Calu3 (cell line): Measurements from ENCODE around the gene CNNM2. TPM values are rescaled to one million over a fixed set of nuclear protein-coding genes. Genes with fewer than 3 reads are reported as not detected.
"Not testable (repeated sequence)": the region's sequence is repeated elsewhere in the genome, so short reads cannot be mapped to it uniquely, and the experiment has no call there.

Experiments
- BruUV-seq: library from RNA; stranded (reverse); fragments of 400-500 nt; replicated peaks from 2 replicates; lab custom pipeline; 2021; lab: Mats Ljungman, UMichigan
- CTCF ChIA-PET: fragments of 300-600 bp; sonication (Branson Sonifier 250); formaldehyde crosslinking; loops from one replicate; lab custom pipeline; 2022; ENCODE audit warnings: antibody characterized with exemption; lab: Charles Lee
- DNase-seq: peaks from one replicate; pipeline ENCODE4 v3.0.0; 2022
- H3K27ac Mint-ChIP-seq: one replicate; pipeline ENCODE4 v1.8.0; 2022; ENCODE audit warnings: mixed read lengths; ENCODE audit not compliant: unreplicated experiment
- H3K27me3 Mint-ChIP-seq: one replicate; pipeline ENCODE4 v1.8.0; 2022; ENCODE audit warnings: mixed read lengths; ENCODE audit not compliant: unreplicated experiment
- H3K36me3 Mint-ChIP-seq: one replicate; pipeline ENCODE4 v1.8.0; 2022; ENCODE audit warnings: mild to moderate bottlenecking, moderate library complexity, mixed read lengths; ENCODE audit not compliant: insufficient read depth, unreplicated experiment
- H3K4me1 Mint-ChIP-seq: one replicate; pipeline ENCODE4 v1.8.0; 2022; ENCODE audit warnings: mild to moderate bottlenecking, low read depth, mixed read lengths; ENCODE audit not compliant: unreplicated experiment
- H3K4me3 Mint-ChIP-seq: one replicate; pipeline ENCODE4 v1.8.0; 2022; ENCODE audit warnings: mild to moderate bottlenecking, low read depth, moderate library complexity, mixed read lengths; ENCODE audit not compliant: unreplicated experiment
- H3K9me3 Mint-ChIP-seq: one replicate; pipeline ENCODE4 v1.8.0; 2022; ENCODE audit warnings: low read depth, mixed read lengths; ENCODE audit not compliant: unreplicated experiment
- intact Hi-C: fragments of 100-400 bp; cut with micrococcal nuclease; formaldehyde crosslinking; loops from one replicate; pipeline ENCODE4 v1.10.0; 2022; ENCODE audit not compliant: unreplicated experiment
- total RNA-seq: library from RNA; stranded (reverse); gene quantifications from 2 replicates; pipeline ENCODE4 v1.2.3, GENCODE V29; 2022
- TF ChIP-seq, protein P1 (sequence below): fragments of 200-600 bp; IDR thresholded peaks from one replicate; pipeline ENCODE4 v1.8.0; 2022; ENCODE audit warnings: antibody characterized with exemption; ENCODE audit not compliant: unreplicated experiment

The CNNM2 gene
- total RNA-seq, 1 experiment from 2014 or later = 4.2 TPM

DNA sequence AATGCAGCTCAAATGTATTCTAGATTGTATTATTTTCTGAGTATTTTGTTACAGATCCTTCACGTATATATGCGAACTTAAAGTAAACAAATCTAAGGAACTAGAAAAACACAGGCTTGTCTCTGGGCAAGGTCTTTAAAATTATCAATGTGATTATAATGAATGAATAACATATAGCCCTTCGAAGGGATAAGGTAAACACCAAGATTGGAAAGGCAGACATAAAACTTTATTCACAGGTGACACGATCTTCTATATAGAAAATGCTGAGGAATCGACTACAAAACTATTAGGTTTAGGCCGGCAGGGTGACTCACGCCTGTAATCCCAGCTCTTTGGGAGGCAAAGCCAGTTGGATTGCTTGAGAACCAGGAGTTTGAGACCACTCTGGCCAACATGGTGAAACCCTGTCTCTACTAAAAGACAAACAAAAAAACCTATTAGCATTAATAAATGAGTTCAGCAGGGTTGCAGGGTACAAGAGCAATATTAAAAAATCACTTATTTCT, 80.4 kb downstream of the CNNM2 start:
- TF ChIP-seq, protein P1, sequence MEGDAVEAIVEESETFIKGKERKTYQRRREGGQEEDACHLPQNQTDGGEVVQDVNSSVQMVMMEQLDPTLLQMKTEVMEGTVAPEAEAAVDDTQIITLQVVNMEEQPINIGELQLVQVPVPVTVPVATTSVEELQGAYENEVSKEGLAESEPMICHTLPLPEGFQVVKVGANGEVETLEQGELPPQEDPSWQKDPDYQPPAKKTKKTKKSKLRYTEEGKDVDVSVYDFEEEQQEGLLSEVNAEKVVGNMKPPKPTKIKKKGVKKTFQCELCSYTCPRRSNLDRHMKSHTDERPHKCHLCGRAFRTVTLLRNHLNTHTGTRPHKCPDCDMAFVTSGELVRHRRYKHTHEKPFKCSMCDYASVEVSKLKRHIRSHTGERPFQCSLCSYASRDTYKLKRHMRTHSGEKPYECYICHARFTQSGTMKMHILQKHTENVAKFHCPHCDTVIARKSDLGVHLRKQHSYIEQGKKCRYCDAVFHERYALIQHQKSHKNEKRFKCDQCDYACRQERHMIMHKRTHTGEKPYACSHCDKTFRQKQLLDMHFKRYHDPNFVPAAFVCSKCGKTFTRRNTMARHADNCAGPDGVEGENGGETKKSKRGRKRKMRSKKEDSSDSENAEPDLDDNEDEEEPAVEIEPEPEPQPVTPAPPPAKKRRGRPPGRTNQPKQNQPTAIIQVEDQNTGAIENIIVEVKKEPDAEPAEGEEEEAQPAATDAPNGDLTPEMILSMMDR = no peak
- intact Hi-C loops = no loop called here
- Mint-ChIP-seq H3K4me1 (peaks cover 5% of the 10 kb centered on the region), H3K4me3 (no peak overlapping the region), H3K36me3 (peaks cover 4% of the 10 kb centered on the region), H3K27me3 (no peaks in the 10 kb centered on the region), H3K9me3 (no peaks in the 10 kb centered on the region), H3K27ac (no peak overlapping the region)
- no peak for DNase-seq
- no TSS peak for BruUV-seq
- CTCF ChIA-PET = no interaction called here

DNA sequence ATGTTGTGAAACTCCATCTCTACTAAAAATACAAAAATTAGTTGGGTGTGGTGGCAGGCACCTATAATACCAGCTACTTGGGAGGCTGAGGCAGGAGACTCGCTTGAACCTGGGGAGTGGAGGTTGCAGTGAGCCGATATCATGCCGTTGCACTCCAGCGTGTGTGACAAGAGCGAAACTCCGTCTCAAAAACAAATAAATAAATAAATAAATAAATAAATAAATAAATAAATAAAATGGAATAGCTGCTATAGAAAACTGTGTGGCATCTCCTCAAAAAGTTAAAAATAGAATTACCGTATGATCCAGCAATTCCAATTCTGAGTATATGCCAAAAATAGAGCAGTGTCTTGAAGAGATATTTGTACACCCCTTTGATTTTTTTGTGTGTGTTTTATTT, 82.0 kb downstream of the CNNM2 start:
- H3K4me1 Mint-ChIP-seq, H3K4me3 Mint-ChIP-seq, H3K27ac Mint-ChIP-seq, H3K9me3 Mint-ChIP-seq, H3K36me3 Mint-ChIP-seq, H3K27me3 Mint-ChIP-seq, BruUV-seq, CTCF ChIA-PET, DNase-seq, intact Hi-C loops: not testable (repeated sequence)

DNA sequence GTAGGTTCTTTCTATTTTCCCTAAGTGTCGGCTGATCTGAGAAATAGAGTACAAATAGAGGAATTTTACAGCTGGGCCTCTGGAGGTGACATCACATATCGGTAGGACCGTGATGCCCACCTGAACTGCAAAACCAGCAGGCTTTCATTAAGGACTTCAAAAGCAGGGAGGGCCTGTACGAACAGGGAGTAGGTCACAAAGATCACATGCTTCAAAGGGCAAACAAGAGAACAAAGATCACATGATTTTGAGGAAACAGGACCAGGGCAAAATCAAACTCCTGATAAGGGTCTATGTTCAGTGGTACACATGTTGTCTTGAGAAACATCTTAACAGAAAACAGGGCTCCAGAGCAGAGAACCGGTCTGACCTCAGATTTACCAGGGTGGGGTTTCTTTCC, 88.9 kb downstream of the CNNM2 start:
- BruUV-seq = no TSS peak
- Mint-ChIP-seq H3K27me3 (no peaks in the 10 kb centered on the region), H3K4me1 (no peaks in the 10 kb centered on the region), H3K27ac (no peak overlapping the region), H3K9me3 (no peaks in the 10 kb centered on the region), H3K36me3 (no peaks in the 10 kb centered on the region), H3K4me3 (no peak overlapping the region)
- CTCF ChIA-PET = interaction anchor here (0.7 kb wide), 1 partner anchor 22 kb away, joined by 5 read pairs; no protein-coding TSS in a partner anchor
- TF ChIP-seq, protein P1 = no peak
- no peak for DNase-seq
- intact Hi-C loops = no loop called here

DNA sequence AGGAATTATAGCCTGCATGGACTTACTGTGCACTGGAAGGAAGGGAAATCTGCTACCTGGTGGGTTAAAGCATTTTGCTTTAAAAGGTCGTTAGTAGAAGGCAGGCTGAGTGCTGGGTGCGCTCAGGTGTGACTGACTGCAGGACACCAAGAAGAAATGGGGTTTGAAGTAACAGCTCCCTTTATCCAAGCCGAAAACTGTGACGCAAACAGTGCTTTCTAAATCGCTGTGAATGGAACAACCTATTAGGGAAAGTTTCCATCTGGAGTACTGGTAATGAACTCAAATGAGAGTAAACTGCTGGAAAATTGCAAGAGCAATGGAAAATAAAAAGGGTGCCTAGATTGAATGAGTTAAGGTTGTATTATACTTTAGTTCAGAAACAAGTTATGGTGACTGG, 95.3 kb downstream of the CNNM2 start:
- no peaks in the 10 kb centered on the region for H3K9me3 Mint-ChIP-seq
- intact Hi-C loops = no loop called here
- TF ChIP-seq, protein P1 = no peak
- DNase-seq = no peak
- H3K4me1 Mint-ChIP-seq = no peaks in the 10 kb centered on the region
- no peaks in the 10 kb centered on the region for H3K36me3 Mint-ChIP-seq
- H3K4me3 Mint-ChIP-seq = no peak overlapping the region
- no peak overlapping the region for H3K27ac Mint-ChIP-seq
- BruUV-seq = no TSS peak
- peaks cover 10% of the 10 kb centered on the region for H3K27me3 Mint-ChIP-seq
- CTCF ChIA-PET = no interaction called here

DNA sequence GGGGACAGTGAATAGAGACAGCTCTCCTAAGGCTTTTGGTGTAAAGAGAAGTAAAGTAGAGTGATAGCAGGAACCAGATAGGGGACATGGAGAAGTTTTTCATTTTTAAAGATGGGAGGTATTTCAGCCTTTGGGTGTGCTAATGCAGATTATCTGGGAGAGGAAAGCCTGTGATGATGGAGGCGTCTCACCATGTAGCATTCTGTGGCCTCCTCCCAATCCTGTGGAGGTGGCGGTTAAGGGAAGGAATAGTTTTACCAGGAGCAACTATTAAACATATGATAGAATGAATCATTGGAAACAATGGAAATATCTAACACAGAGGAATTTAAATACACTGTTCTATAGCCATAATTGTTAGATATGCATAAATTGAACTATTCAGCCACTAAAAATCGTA, 101.3 kb downstream of the CNNM2 start:
- Mint-ChIP-seq H3K36me3 (no peaks in the 10 kb centered on the region), H3K9me3 (no peaks in the 10 kb centered on the region), H3K27me3 (peaks cover 25% of the 10 kb centered on the region), H3K4me1 (no peaks in the 10 kb centered on the region), H3K4me3 (no peak overlapping the region), H3K27ac (no peak overlapping the region)
- intact Hi-C loops = no loop called here
- TF ChIP-seq, protein P1 = no peak
- DNase-seq = no peak
- CTCF ChIA-PET = no interaction called here
- BruUV-seq = no TSS peak
